Gastroesophageal sphincter (tissue), 4 donors: ENCODE data around the gene HES3. TPM values are rescaled to one million over a fixed set of nuclear protein-coding genes. Genes with fewer than 3 reads are reported as not detected.
A peak's percentile ranks its signal among the peaks of the same experiment; 100 is the strongest.

Source experiments
- ATAC-seq: fragments of 150-250 bp; one replicate; pipeline ENCODE4 v1.9.1; 2016; ENCODE audit warnings: mild to moderate bottlenecking, moderate library complexity
- H3K27ac ChIP-seq, 4 donors: fragments of 200-600 bp; sonication (generic) in 3 of 4; 1 replicate in 3 of 4; 2 replicates in 1 of 4; pipeline ENCODE4 v1.5.1; 2016 to 2019
- H3K27me3 ChIP-seq: fragments of 200-600 bp; sonication (generic); one replicate; pipeline ENCODE4 v1.5.1; 2019
- H3K36me3 ChIP-seq, 2 donors: fragments of 200-600 bp; sonication (generic); one replicate each; pipeline ENCODE4 v1.5.1; 2019; ENCODE audit warnings: control low read depth in 1 of 2
- H3K4me1 ChIP-seq, 3 donors: fragments of 200-600 bp; sonication (generic); 1 replicate in 2 of 3; 2 replicates in 1 of 3; pipeline ENCODE4 v1.5.1; 2016 to 2019; ENCODE audit warnings: control low read depth in 2 of 3
- H3K4me3 ChIP-seq, 2 donors: fragments of 200-600 bp; sonication (generic); one replicate each; pipeline ENCODE4 v1.5.1; 2019; ENCODE audit warnings: mild to moderate bottlenecking in 1 of 2, moderate library complexity in 1 of 2
- H3K9me3 ChIP-seq, 3 donors: fragments of 200-600 bp; sonication (generic); one replicate each; pipeline ENCODE4 v1.5.1; 2017 to 2019; ENCODE audit warnings: control low read depth in 2 of 3
- CTCF ChIP-seq, 4 experiments: fragments of 200-600 bp in 2 of 4; fragments of 450-650 bp in 2 of 4; sonication (generic) in 1 of 4; IDR thresholded peaks; one replicate each; pipeline ENCODE4 v1.5.1; 2017 to 2019; ENCODE audit warnings: antibody characterized with exemption in 4 of 4, mild to moderate bottlenecking in 2 of 4, moderate library complexity in 2 of 4
- EP300 ChIP-seq: sonication (generic); formaldehyde crosslinking; IDR thresholded peaks from one replicate; pipeline ENCODE4 v1.6.1; 2017; ENCODE audit warnings: antibody characterized with exemption, mild to moderate bottlenecking
- POLR2A ChIP-seq, 2 donors: fragments of 450-650 bp; IDR thresholded peaks; one replicate each; pipeline ENCODE4 v1.6.1; 2017; ENCODE audit warnings: antibody characterized with exemption in 2 of 2, mild to moderate bottlenecking in 2 of 2, moderate library complexity in 1 of 2
- POLR2AphosphoS5 ChIP-seq: sonication (generic); formaldehyde crosslinking; IDR thresholded peaks from one replicate; pipeline ENCODE4 v1.6.1; 2017; ENCODE audit warnings: antibody characterized with exemption
- WGBS, 2 donors: methylation state at CpG; one replicate each; pipeline ENCODE4 v1.1.5; 2018; ENCODE audit warnings: low coverage in 1 of 2; 5-methylcytosine and 5-hydroxymethylcytosine counted together
- total RNA-seq, 4 donors: library from RNA; depleted of rRNA; stranded (reverse); fragments of >200 nt; gene quantifications; one replicate each; pipeline ENCODE4 v1.1.0, GENCODE V29; 2016

Gene HES3
- total RNA-seq, 4 donors from 2014 or later = not detected

- TF ChIP-seq POLR2AphosphoS5 = no peak
- TF ChIP-seq EP300 = no peak
- no peak for TF ChIP-seq CTCF (IDR thresholded peaks at IDR 0.05)
- TF ChIP-seq POLR2A (IDR thresholded peaks at IDR 0.05) = no peak
- Histone ChIP-seq H3K4me3 (no peak overlapping the region), H3K36me3 (no peaks in the 10 kb centered on the region), H3K4me1 (peaks cover 0 to 42% (median 3%) of the 10 kb centered on the region in 3 donors), H3K27ac (no peak overlapping the region), H3K9me3 (no peaks in the 10 kb centered on the region), H3K27me3 (no peaks in the 10 kb centered on the region)
- ATAC-seq = no peak
- 40 to 57% methylated on average over 2 to 4 of the region's 4 CpGs for WGBS, 2 donors
These were observed 27.0 kb downstream of the HES3 start for GRCh38 chr1:6271006-6271405.

- Histone ChIP-seq H3K27me3 (no peaks in the 10 kb centered on the region), H3K4me1 (peaks cover 0 to 44% (median 8%) of the 10 kb centered on the region in 3 donors), H3K4me3 (no peak overlapping the region), H3K36me3 (no peaks in the 10 kb centered on the region), H3K27ac (no peak overlapping the region), H3K9me3 (no peaks in the 10 kb centered on the region)
- WGBS, 2 donors = 50 to 100% methylated on average over 2 to 5 of the region's 12 CpGs
- no peak for TF ChIP-seq POLR2A (IDR thresholded peaks at IDR 0.05)
- no peak for TF ChIP-seq POLR2AphosphoS5
- TF ChIP-seq CTCF (IDR thresholded peaks at IDR 0.05) = no peak
- TF ChIP-seq EP300 = no peak
- ATAC-seq = no peak
These were observed 27.6 kb downstream of the HES3 start for GRCh38 chr1:6271554-6271953.

- peaks cover 0 to 48% (median 12%) of the 10 kb centered on the region in 3 donors for H3K4me1 ChIP-seq
- no peak for ATAC-seq
- no peak overlapping the region for H3K4me3 ChIP-seq
- no peaks in the 10 kb centered on the region for H3K36me3 ChIP-seq
- WGBS, 2 donors = no CpG with 5 or more reads among the region's 9 CpGs
- no peaks in the 10 kb centered on the region for H3K27me3 ChIP-seq
- H3K9me3 ChIP-seq = no peaks in the 10 kb centered on the region
- no peak overlapping the region for H3K27ac ChIP-seq
- TF ChIP-seq CTCF (IDR thresholded peaks at IDR 0.05) = no peak
- TF ChIP-seq EP300 = no peak
- TF ChIP-seq POLR2AphosphoS5 = no peak
- TF ChIP-seq POLR2A (IDR thresholded peaks at IDR 0.05) = no peak
These were observed 28.5 kb downstream of the HES3 start for GRCh38 chr1:6272452-6272851.

GRCh38 chr1:6272868-6273267 lies 28.9 kb downstream of the HES3 start:
- ATAC-seq = no peak
- H3K27me3 ChIP-seq = no peaks in the 10 kb centered on the region
- H3K9me3 ChIP-seq = no peaks in the 10 kb centered on the region
- TF ChIP-seq CTCF (IDR thresholded peaks at IDR 0.05) = no peak
- no peak for TF ChIP-seq EP300
- no peak for TF ChIP-seq POLR2AphosphoS5
- no peak for TF ChIP-seq POLR2A (IDR thresholded peaks at IDR 0.05)
- H3K36me3 ChIP-seq = no peaks in the 10 kb centered on the region
- peaks cover 0 to 48% (median 12%) of the 10 kb centered on the region in 3 donors for H3K4me1 ChIP-seq
- H3K27ac ChIP-seq = no peak overlapping the region
- 40% methylated on average over 1 of the region's 6 CpGs; no CpG with 5 or more reads in 1 of the 2 donors for WGBS, 2 donors
- no peak overlapping the region for H3K4me3 ChIP-seq

GRCh38 chr1:6273380-6273891 lies 29.5 kb downstream of the HES3 start:
- no peak overlapping the region for H3K27ac ChIP-seq
- no peaks in the 10 kb centered on the region for H3K36me3 ChIP-seq
- WGBS, 2 donors = 50% methylated on average over 9 of the region's 19 CpGs; no CpG with 5 or more reads in 1 of the 2 donors
- H3K27me3 ChIP-seq = no peaks in the 10 kb centered on the region
- peak; percentile 59 for TF ChIP-seq POLR2AphosphoS5
- TF ChIP-seq POLR2A (IDR thresholded peaks at IDR 0.05) = no peak
- no peak overlapping the region for H3K4me3 ChIP-seq
- no peaks in the 10 kb centered on the region for H3K9me3 ChIP-seq
- ATAC-seq = no peak
- H3K4me1 ChIP-seq = peaks cover 0 to 48% (median 12%) of the 10 kb centered on the region in 3 donors
